ENCODE data around the gene NKD1.

The NKD1 gene

DNA sequence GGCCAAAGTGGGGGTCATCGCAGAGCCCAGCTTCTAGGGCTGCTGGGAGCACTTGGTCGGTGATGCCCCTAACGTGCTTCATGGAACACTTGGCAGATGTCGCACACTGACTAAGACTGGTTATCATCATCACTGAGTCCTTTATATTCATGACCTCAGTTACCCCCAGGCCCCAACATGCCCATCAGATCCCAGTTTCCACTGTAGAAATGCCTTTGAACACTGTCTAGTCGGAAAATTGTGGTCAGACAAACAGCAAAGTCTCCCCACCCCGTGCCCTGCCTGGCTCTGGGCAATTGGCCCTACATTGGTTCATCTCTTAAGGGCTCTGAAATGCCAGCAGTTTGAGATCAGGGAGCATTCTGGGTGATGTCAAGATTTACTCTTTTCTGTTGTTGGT is 51.3 kb downstream of the NKD1 start:
- no peak for DNase-seq (ENCODE audit: low spot score)

DNA sequence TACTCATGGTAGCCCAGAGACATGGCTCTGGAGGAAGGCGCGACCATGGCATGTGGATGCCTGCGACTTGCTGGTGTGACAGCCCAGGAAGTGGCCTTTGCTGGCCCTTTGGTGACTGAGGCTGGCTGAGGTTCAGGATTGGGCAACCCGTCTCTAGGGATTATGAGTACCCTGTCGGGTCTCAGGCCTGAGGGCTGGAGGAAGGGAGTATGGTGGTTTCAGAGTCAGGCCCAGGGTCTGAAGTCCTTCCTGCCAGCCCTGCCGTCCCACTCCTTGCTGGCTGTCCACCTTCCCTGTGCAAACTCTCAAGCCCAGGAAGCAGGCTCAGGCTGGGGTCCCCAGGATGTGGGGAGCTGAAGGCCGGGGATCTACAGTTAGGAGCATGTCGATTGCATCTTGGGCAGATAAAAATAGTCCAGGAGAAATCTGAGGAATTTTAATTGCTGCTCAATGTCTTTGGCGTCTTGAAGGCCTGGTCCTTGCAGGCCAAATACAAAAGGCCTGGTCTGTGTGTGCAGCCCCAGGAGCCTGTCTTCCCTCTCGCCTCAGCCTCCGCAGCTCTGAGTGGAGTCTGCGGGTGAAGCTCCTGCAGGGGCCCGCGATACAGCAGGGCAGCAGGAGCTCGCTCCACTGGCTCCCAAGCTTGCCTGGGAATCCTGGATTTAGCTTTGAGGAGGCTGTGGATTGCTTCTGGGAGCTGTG is 52.5 kb downstream of the NKD1 start:
- DNase-seq (ENCODE audit: low spot score), result no peak

DNA sequence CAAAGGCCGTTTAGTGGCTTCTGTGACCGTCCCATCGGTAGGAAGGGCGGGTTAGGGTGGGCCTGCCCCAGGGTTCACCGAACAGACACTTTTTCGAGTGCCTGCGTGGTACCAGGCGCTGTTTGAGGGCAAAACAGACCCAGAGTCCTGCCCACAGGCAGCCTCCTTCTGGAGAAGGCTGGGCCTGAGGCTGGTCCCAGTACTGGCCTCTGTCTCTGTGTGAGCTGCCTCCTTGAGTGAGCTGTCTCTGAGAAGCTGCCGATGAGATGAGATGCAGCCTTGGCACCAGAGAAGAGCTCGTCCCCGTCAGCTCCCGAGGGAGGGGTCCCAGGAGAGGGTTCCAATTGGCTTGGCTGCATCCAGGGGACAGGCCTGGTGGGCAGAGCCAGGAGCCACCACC is 53.1 kb downstream of the NKD1 start:
- DNase-seq (ENCODE audit: low spot score), result no peak

GRCh38 chr16:50602126-50602525 is 53.9 kb downstream of the NKD1 start:
- no peak for DNase-seq (ENCODE audit: low spot score)

DNA sequence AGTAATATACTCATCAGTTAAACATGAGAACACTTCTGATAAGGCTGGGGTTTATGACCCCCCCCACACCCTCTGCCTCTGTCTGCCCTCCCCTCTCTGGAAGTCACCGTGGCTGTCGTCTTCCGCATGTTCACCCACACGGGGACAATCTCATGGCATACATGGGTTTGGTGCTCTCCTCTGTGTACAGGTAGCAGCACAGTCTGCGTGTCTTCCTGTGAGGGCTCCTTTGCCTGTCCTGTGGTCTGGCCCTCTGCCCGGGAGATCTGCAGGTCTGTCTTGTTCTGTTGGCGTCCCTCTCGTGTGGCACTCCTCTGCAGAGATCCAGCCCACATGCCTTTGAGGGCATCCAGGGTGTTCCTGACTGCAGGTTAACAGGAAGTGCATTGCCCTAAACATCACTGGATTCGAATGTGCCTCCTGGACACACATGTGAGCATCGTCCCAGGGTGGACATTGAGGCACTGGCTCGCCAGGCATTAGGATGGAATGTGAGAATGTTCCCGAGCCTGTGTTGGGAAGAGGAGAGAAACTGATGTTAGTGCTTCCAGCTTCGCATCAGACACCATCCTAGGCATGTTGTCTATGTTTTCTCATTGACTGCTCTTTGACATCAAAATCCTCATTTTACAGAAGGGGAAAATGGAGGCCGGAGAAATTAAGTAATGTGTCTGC is 54.5 kb downstream of the NKD1 start:
- DNase-seq (ENCODE audit: low spot score), result no peak

DNA sequence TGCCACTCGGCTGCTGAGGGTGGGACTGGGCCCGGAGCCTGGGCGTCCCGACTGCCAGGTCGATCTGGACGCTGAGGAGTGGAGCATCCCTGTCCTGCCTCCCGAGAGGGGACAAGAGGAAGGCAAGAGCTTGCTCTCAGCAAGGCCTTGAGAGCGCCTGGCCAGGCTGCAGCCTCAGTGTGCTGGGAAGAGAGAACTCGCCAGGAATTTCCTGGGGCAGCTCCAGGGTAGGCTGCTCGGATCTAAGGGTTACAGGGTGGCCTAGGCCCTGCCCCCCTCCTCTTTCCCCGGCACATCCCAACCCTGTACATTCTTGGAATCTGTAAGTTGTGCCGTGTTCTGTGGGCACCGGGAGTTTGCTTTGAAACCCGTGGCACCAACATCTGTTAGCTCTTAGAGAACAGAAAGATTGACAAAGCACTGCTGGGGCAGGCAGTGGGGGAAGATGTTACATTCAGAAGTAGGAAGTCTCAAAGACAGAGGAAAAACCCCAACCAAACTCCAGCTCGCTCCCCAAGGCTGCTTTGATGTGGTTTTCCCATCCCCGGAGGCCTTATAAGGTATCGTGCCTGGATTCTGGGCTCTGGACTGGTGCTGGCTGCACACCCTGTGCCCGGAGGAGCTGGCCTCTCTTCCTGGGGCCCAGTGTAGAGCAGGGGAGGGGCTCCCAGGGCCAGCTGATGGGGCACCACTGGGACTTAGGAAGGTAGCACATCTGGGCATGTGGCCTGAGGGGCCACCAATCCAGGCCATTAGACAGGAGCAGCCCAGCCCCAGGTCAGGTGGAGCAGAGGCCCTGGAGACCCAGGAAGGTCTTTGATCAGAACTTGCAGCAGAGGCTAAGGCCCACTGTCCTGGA is 55.2 kb downstream of the NKD1 start:
- DNase-seq (ENCODE audit: low spot score), result no peak

- no peak for DNase-seq (ENCODE audit: low spot score)
These were observed 55.8 kb downstream of the NKD1 start for GRCh38 chr16:50604065-50604418.

GRCh38 chr16:50604610-50605009 is 56.4 kb downstream of the NKD1 start:
- DNase-seq (ENCODE audit: low spot score), result no peak

GRCh38 chr16:50605733-50606430 is 57.7 kb downstream of the NKD1 start:
- DNase-seq (ENCODE audit: low spot score), result no peak

DNA sequence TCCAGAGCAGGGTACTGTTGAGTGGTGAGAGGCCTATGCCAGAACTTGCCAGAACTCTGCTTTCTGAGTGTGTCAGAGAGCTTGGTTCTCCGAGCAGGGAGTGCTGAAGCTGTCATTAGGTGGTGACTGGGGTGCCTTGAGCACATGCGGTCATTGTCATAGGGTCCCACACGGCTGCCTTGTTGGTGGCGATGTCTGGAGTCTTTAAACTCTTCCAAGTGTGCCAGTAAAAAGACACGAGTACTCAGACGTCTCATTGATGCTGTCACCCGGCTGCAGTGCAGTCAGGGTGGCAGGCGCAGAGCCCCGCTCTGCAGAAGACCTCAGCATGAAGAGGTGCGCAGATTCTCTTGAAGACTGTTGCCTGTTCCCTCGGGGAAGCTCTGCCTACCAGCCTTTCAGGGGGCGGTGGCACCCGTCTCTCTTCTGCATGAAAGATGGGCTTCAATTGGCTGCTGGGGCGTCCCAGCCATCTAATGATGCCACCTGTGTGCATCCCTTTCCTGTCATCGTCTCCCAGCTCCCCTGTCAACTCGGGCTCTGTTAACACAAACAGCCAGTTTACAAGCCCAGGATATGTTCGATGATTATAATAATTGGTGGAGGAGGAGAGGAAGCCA is 58.3 kb downstream of the NKD1 start:
- no peak for DNase-seq (ENCODE audit: low spot score)

- DNase-seq (ENCODE audit: low spot score), result no peak
These were observed 58.8 kb downstream of the NKD1 start for GRCh38 chr16:50607051-50607431.

DNA sequence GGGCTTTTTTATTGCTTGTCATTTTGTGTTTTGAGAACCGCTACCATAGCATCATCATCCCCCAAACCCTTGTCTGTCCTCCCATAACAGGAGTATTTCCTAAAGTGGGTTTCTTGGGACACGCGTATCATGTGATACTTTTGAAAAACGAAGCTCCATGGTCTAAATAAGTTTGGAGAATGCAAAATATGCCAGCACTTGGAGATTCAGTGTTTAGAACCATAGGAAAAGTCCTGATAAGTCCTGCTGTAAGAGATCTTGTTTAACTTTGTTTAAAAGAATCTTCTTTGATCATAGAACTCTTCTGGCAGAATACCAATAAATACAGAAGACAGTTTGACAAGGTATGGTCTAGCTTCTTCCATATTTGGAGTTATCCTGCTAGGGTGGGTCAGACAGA is 59.3 kb downstream of the NKD1 start:
- no peak for DNase-seq (ENCODE audit: low spot score)

DNA sequence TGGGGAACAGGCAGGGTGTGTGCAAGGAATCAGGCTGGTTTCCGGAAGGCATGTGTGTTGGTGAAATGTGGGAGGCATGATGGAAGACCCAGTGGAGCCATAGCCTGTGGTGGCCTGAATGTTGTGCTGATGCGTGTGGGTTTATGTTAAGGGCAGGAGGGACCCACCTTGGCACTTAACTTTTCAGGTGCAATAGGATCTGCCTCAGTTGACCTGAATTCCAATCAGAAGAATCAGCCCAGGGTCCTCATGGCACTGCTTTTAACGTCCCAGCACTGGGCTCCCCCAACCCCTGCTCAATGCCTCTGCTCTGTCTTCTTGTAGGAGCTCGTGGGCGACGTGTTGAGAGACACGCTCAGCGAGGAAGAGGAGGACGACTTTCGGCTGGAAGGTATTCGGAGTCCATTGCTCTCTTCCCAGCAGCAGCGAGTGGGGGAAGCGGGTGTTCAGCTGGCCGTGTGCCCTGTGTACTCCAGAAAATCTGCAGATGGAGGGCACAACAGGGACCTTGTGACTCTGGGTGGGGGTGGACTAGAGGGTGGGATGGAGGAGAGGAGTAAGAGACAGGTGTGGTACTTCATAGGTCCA is 59.9 kb downstream of the NKD1 start:
- no peak for DNase-seq (ENCODE audit: low spot score)

GRCh38 chr16:50609049-50609448 is 60.9 kb downstream of the NKD1 start:
- no peak for DNase-seq (ENCODE audit: low spot score)

- no peak for DNase-seq (ENCODE audit: low spot score)
These were observed 61.3 kb downstream of the NKD1 start for GRCh38 chr16:50609471-50609870.

- no peak for DNase-seq (ENCODE audit: low spot score)
These were observed 62.4 kb downstream of the NKD1 start for GRCh38 chr16:50610331-50611262.

DNA sequence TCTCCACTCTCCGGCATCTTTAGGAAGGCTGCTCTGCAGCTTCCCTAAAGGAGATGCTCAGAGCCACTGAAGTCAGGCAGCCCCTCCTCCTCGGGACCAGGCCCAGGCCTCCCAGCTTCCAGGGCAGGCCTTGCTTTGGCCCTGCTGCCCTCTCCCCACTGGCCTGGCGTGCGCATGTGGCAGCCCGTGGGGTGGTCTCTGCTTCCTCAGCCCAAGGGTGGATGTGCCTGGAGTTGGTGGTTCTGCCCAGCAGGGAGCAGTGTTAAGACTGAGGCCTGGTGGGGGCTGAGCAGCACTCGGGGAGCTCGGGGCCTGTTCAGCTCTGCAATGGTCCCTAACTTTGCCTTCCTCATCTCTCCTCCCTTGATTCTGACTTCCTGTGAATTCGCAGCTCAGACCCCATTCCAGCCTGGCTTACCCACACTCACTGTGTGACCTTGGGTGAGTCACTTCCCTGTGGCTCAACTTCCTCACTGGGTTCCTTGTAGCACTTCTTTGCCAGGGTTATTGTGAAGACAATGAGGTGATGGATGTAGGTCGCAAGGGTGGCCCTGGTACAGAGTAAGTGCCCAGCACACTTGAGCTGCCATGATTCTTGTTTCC is 63.2 kb downstream of the NKD1 start:
- DNase-seq (ENCODE audit: low spot score), result no peak

GRCh38 chr16:50611995-50612848 is 64.0 kb downstream of the NKD1 start:
- no peak for DNase-seq (ENCODE audit: low spot score)

DNA sequence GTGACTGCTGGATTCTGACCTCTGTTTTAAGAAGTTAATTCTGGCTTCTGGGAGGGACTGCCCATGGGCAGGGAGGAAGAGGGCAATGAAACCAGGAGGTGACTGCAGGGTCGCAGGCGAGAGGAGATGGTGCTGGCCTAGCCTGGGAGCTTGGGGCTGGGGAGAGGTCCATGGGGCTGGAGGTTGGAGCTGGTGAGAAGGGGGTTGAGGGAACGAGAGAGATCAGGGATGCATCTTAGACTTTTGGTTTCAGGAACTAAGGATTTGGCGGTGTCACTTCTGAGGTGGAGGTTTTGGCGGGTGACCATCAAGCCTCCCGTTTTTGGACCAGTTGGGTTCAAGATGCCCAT is 64.6 kb downstream of the NKD1 start:
- no peak for DNase-seq (ENCODE audit: low spot score)
